H9 (cell line): ENCODE results near the gene SYP. TPM values are rescaled to one million over a fixed set of nuclear protein-coding genes. Genes with fewer than 3 reads are reported as not detected.

Source experiments
- DNase-seq: peaks from one replicate; pipeline ENCODE4 v3.0.0-alpha.2; 2017
- H2AFZ ChIP-seq: one replicate; pipeline ENCODE4 v1.6.1; 2013; ENCODE audit warnings: mild to moderate bottlenecking, low read length, control low read depth, moderate library complexity
- H2AK5ac ChIP-seq: 2 replicates; pipeline ENCODE4 v1.6.1; 2013; ENCODE audit warnings: low read length, control low read depth, mixed read lengths; ENCODE audit not compliant: insufficient read length
- H2BK120ac ChIP-seq: one replicate; pipeline ENCODE4 v1.6.1; 2013; ENCODE audit warnings: low read depth, mild to moderate bottlenecking, low read length, control low read depth, inconsistent platforms; ENCODE audit not compliant: poor library complexity, severe bottlenecking
- H2BK12ac ChIP-seq: 2 replicates; pipeline ENCODE4 v1.6.1; 2013; ENCODE audit warnings: low read length, control low read depth, mixed read lengths, low read depth; ENCODE audit not compliant: insufficient read length
- H2BK15ac ChIP-seq: 2 replicates; pipeline ENCODE4 v1.6.1; 2013; ENCODE audit warnings: low read depth, low read length, control low read depth
- H2BK20ac ChIP-seq: one replicate; pipeline ENCODE4 v1.6.1; 2013; ENCODE audit warnings: low read depth, mild to moderate bottlenecking, low read length, control low read depth, inconsistent platforms; ENCODE audit not compliant: poor library complexity, severe bottlenecking
- H2BK5ac ChIP-seq: 2 replicates; pipeline ENCODE4 v1.6.1; 2013; ENCODE audit warnings: low read length, control low read depth, mixed read lengths; ENCODE audit not compliant: insufficient read length
- H3K14ac ChIP-seq: 2 replicates; pipeline ENCODE4 v1.6.1; 2013; ENCODE audit warnings: low read length, control low read depth; ENCODE audit not compliant: insufficient read depth
- H3K18ac ChIP-seq: 2 replicates; pipeline ENCODE4 v1.6.1; 2013; ENCODE audit warnings: low read depth, mild to moderate bottlenecking, mixed read lengths, low read length, control low read depth; ENCODE audit not compliant: insufficient read length
- H3K23ac ChIP-seq: 2 replicates; pipeline ENCODE4 v1.6.1; 2013; ENCODE audit warnings: low read length, control low read depth, mixed read lengths, low read depth; ENCODE audit not compliant: insufficient read length
- H3K23me2 ChIP-seq: 2 replicates; pipeline ENCODE4 v1.6.1; 2013; ENCODE audit warnings: low read depth, mild to moderate bottlenecking, mixed read lengths, low read length, control low read depth; ENCODE audit not compliant: insufficient read length, poor library complexity, severe bottlenecking
- H3K27ac ChIP-seq: 2 replicates; pipeline ENCODE4 v1.5.1; 2013; ENCODE audit warnings: low read length, control low read depth, mixed read lengths, low read depth; ENCODE audit not compliant: insufficient read length
- H3K27me3 ChIP-seq: 2 replicates; pipeline ENCODE4 v1.6.1; 2013; ENCODE audit warnings: low read length, control low read depth, inconsistent platforms; ENCODE audit not compliant: insufficient read depth
- H3K4ac ChIP-seq: 2 replicates; pipeline ENCODE4 v1.6.1; 2013; ENCODE audit warnings: low read depth, mild to moderate bottlenecking, control low read depth, inconsistent platforms, low read length, moderate library complexity
- H3K4me1 ChIP-seq: 2 replicates; pipeline ENCODE4 v1.6.1; 2013; ENCODE audit warnings: low read length, control low read depth, inconsistent platforms; ENCODE audit not compliant: insufficient read depth
- H3K4me2 ChIP-seq: 2 replicates; pipeline ENCODE4 v1.6.1; 2013; ENCODE audit warnings: low read length, control low read depth, mixed read lengths; ENCODE audit not compliant: insufficient read length, insufficient read depth
- H3K56ac ChIP-seq: 2 replicates; pipeline ENCODE4 v1.6.1; 2013; ENCODE audit warnings: low read depth, mild to moderate bottlenecking, mixed read lengths, low read length, control low read depth; ENCODE audit not compliant: insufficient read length
- H3K79me1 ChIP-seq: 2 replicates; pipeline ENCODE4 v1.6.1; 2013; ENCODE audit warnings: low read depth, mild to moderate bottlenecking, moderate library complexity, low read length, control low read depth, inconsistent platforms; ENCODE audit not compliant: insufficient read depth, poor library complexity, severe bottlenecking
- H3K79me2 ChIP-seq: 2 replicates; pipeline ENCODE4 v1.6.1; 2013; ENCODE audit warnings: low read length, control low read depth, inconsistent platforms; ENCODE audit not compliant: insufficient read depth
- H3K9ac ChIP-seq: 2 replicates; pipeline ENCODE4 v1.6.1; 2013; ENCODE audit warnings: low read length, control low read depth, mixed read lengths; ENCODE audit not compliant: insufficient read length; ENCODE audit errors: extremely low read depth
- H3K9me3 ChIP-seq: one replicate; pipeline ENCODE4 v1.6.1; 2013; ENCODE audit warnings: low read depth, low read length, inconsistent platforms; ENCODE audit not compliant: control insufficient read depth
- H3T11ph ChIP-seq: one replicate; pipeline ENCODE4 v1.6.1; 2013; ENCODE audit warnings: mild to moderate bottlenecking, low read length, control low read depth, inconsistent platforms
- H4K20me1 ChIP-seq: one replicate; pipeline ENCODE4 v1.6.1; 2013; ENCODE audit not compliant: control insufficient read depth, insufficient read length, insufficient read depth
- H4K5ac ChIP-seq: 2 replicates; pipeline ENCODE4 v1.6.1; 2013; ENCODE audit warnings: low read depth, mild to moderate bottlenecking, mixed read lengths, low read length, control low read depth; ENCODE audit not compliant: insufficient read length
- H4K8ac ChIP-seq: replicated peaks from 2 replicates; pipeline ENCODE4 v1.6.1; 2013; ENCODE audit warnings: low read length, control low read depth, mixed read lengths, low read depth; ENCODE audit not compliant: insufficient read length
- H4K91ac ChIP-seq: 2 replicates; pipeline ENCODE4 v1.6.1; 2013; ENCODE audit warnings: low read depth, mild to moderate bottlenecking, moderate library complexity, mixed read lengths, low read length, control low read depth; ENCODE audit not compliant: insufficient read length
- H3K27ac Mint-ChIP-seq, 3 experiments: 2 replicates in 2 of 3; 3 replicates in 1 of 3; pipeline ENCODE4 v1.8.0; 2020 to 2021; ENCODE audit warnings: mixed read lengths in 3 of 3, mild to moderate bottlenecking in 1 of 3, moderate library complexity in 1 of 3
- H3K27me3 Mint-ChIP-seq: 2 replicates; pipeline ENCODE4 v1.8.0; 2021; ENCODE audit warnings: low read depth, mild to moderate bottlenecking, moderate library complexity, mixed read lengths
- H3K36me3 Mint-ChIP-seq, 3 experiments: 2 replicates in 2 of 3; 3 replicates in 1 of 3; pipeline ENCODE4 v1.8.0; 2020 to 2021; ENCODE audit warnings: low read depth in 3 of 3, mixed read lengths in 3 of 3; ENCODE audit not compliant: insufficient read depth in 1 of 3
- H3K4me1 Mint-ChIP-seq, 2 experiments: 2 replicates each; pipeline ENCODE4 v1.8.0; 2020; ENCODE audit warnings: mixed read lengths in 2 of 2
- H3K4me3 Mint-ChIP-seq, 2 experiments: 2 replicates in 1 of 2; 3 replicates in 1 of 2; pipeline ENCODE4 v1.8.0; 2020 to 2021; ENCODE audit warnings: mild to moderate bottlenecking in 2 of 2, mixed read lengths in 2 of 2, moderate library complexity in 1 of 2
- H3K9me3 Mint-ChIP-seq, 2 experiments: 2 replicates in 1 of 2; 3 replicates in 1 of 2; pipeline ENCODE4 v1.8.0; 2020; ENCODE audit warnings: mild to moderate bottlenecking in 2 of 2, mixed read lengths in 2 of 2, moderate library complexity in 1 of 2
- CTCF ChIP-seq: fragments of 200-600 bp; sonication (generic); conservative IDR thresholded peaks from 3 replicates; pipeline ENCODE4 v1.8.0; 2021; ENCODE audit warnings: antibody characterized with exemption, mild to moderate bottlenecking
- WGBS: extraction: QIAGEN DNeasy Blood & Tissue Kit; methylation state at CpG from one replicate; pipeline ENCODE4 v1.1.7; 2013; ENCODE audit warnings: missing lambda C conversion rate, low lambda C conversion rate, mixed read lengths; ENCODE audit not compliant: insufficient read length; ENCODE audit errors: extremely low coverage; 5-methylcytosine and 5-hydroxymethylcytosine counted together
- total RNA-seq: library from RNA; stranded (reverse); gene quantifications from 2 replicates; pipeline ENCODE4 v1.2.1, GENCODE V29; 2021

Gene SYP
- total RNA-seq, 1 experiment from 2014 or later: 1.8 TPM

- no peaks in the 10 kb centered on the region for H3K79me2 ChIP-seq
- peak overlapping the region in 2 of 3 experiments; percentile 57 to 88; a peak in 1 of 7 replicates for H3K27ac Mint-ChIP-seq
- H2AFZ ChIP-seq: no peak overlapping the region
Measured at GRCh38 chrX:49191574-49192011, 8.4 kb downstream of the SYP start.

More at GRCh38 chrX:49191574-49192011, 8.4 kb downstream of the SYP start:
- H3K79me1 ChIP-seq: no peaks in the 10 kb centered on the region
- no peak overlapping the region for H3K23ac ChIP-seq
- peak overlapping the region; percentile 45; the same call in 1 of the 2 replicates for H3K14ac ChIP-seq
- peak overlapping the region; percentile 56 for H3K18ac ChIP-seq
- H3K27me3 Mint-ChIP-seq: peaks cover 3% of the 10 kb centered on the region; the same call in 1 of the 2 replicates
- peaks cover 11% of the 10 kb centered on the region for H3K9me3 ChIP-seq
- H4K20me1 ChIP-seq: no peaks in the 10 kb centered on the region
- TF ChIP-seq CTCF: no peak
- WGBS: no CpG with 5 or more reads among the region's 34 CpGs
- peaks cover 8 to 14% (median 12%) of the 10 kb centered on the region in 3 experiments; a peak in 6 of 7 replicates for H3K36me3 Mint-ChIP-seq
- H3K4ac ChIP-seq: no peak overlapping the region
- H3K27ac ChIP-seq: no peak overlapping the region
- H2BK5ac ChIP-seq: no peak overlapping the region
- no peaks in the 10 kb centered on the region for H3K27me3 ChIP-seq
- no peak overlapping the region for H3K56ac ChIP-seq
- H3K4me3 Mint-ChIP-seq: peak overlapping the region; percentile 80 to 87
- DNase-seq: no peak
- H2BK20ac ChIP-seq: no peak overlapping the region
- H4K5ac ChIP-seq: no peak overlapping the region
- no peak overlapping the region for H3T11ph ChIP-seq
- peak overlapping the region; percentile 47 for H3K4me2 ChIP-seq
- no peak overlapping the region for H2AK5ac ChIP-seq
- peak overlapping the region; percentile 45 for H3K9ac ChIP-seq
- no peak overlapping the region for H4K91ac ChIP-seq
- peaks cover 8 to 26% of the 10 kb centered on the region in 2 experiments for H3K4me1 Mint-ChIP-seq
- H2BK15ac ChIP-seq: no peak overlapping the region
- H2BK12ac ChIP-seq: no peak overlapping the region
- H3K4me1 ChIP-seq: no peaks in the 10 kb centered on the region
- H3K9me3 Mint-ChIP-seq: peaks cover 75 to 82% of the 10 kb centered on the region in 2 experiments
- H3K23me2 ChIP-seq: peaks cover 6% of the 10 kb centered on the region
- H4K8ac ChIP-seq: no peak overlapping the region
- no peak overlapping the region for H2BK120ac ChIP-seq
